PFSK-1 (cell line): ENCODE measurements around the gene RREB1.

Experiments used
- FOXP2 ChIP-seq: optimal IDR thresholded peaks from 2 replicates; pipeline ENCODE3; 2011; ENCODE audit warnings: borderline replicate concordance, control low read depth, inconsistent platforms; ENCODE audit not compliant: insufficient read depth; ENCODE audit errors: extremely low read length, extremely low read depth
- POLR2AphosphoS5 ChIP-seq: IDR thresholded peaks from 2 replicates; pipeline ENCODE4 v1.6.1; 2012; ENCODE audit warnings: low read depth, mild to moderate bottlenecking, control low read depth, low read length, moderate library complexity
- SIN3A ChIP-seq: IDR thresholded peaks from 2 replicates; pipeline ENCODE4 v1.6.1; 2012; ENCODE audit warnings: mild to moderate bottlenecking, low read length, moderate library complexity, borderline replicate concordance; ENCODE audit not compliant: insufficient read depth
- TAF1 ChIP-seq: IDR thresholded peaks from 2 replicates; pipeline ENCODE4 v1.6.1; 2012; ENCODE audit warnings: low read length, control low read depth, borderline replicate concordance; ENCODE audit not compliant: insufficient read depth
- TF ChIP-seq, protein P1 (sequence below), 2 experiments: IDR thresholded peaks; 2 replicates each; pipeline versions ENCODE4 v1.6.1 to v1.8.0; 2011 to 2012; ENCODE audit warnings: low read depth in 2 of 2, low read length in 2 of 2, control low read depth in 1 of 2, inconsistent platforms in 1 of 2, mild to moderate bottlenecking in 1 of 2, moderate library complexity in 1 of 2; ENCODE audit not compliant: insufficient read depth in 1 of 2

RREB1 gene

DNA sequence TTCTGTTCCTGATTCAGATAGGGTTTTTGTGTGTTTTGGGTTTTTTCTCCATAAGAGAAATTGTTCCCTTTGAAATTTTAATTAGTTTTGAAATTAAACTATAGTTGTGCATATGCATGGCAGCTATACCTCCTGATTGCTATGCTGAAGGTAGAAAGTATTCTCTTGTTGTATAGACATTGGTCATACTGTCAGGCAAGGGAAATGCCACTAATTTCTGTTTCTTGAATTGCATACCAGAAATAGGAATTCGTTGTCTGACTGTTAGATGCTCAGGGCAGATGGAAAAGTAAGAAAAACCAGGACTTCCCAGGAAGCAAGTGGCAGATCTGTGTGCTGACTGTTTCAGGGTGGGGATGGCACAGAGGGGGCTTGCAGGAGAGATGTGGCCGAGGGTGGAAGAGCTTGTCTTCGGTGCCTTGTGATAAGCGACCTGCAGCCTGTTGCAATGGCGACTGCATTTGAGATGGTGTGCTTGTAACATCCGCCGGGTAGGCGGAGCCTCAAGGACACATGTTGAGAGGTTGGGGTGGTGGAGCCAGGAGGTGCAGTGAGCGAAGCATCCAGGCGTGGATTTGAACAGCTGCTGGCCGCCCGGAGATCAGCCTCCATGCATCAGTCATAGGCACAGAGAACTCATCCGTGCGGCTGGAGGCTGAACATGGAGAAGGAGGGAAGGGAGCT is 42.8 kb downstream of the RREB1 start:
- no peak for TF ChIP-seq TAF1
- TF ChIP-seq SIN3A: no peak
- TF ChIP-seq POLR2AphosphoS5: no peak
- no peak for TF ChIP-seq FOXP2
- TF ChIP-seq, protein P1, sequence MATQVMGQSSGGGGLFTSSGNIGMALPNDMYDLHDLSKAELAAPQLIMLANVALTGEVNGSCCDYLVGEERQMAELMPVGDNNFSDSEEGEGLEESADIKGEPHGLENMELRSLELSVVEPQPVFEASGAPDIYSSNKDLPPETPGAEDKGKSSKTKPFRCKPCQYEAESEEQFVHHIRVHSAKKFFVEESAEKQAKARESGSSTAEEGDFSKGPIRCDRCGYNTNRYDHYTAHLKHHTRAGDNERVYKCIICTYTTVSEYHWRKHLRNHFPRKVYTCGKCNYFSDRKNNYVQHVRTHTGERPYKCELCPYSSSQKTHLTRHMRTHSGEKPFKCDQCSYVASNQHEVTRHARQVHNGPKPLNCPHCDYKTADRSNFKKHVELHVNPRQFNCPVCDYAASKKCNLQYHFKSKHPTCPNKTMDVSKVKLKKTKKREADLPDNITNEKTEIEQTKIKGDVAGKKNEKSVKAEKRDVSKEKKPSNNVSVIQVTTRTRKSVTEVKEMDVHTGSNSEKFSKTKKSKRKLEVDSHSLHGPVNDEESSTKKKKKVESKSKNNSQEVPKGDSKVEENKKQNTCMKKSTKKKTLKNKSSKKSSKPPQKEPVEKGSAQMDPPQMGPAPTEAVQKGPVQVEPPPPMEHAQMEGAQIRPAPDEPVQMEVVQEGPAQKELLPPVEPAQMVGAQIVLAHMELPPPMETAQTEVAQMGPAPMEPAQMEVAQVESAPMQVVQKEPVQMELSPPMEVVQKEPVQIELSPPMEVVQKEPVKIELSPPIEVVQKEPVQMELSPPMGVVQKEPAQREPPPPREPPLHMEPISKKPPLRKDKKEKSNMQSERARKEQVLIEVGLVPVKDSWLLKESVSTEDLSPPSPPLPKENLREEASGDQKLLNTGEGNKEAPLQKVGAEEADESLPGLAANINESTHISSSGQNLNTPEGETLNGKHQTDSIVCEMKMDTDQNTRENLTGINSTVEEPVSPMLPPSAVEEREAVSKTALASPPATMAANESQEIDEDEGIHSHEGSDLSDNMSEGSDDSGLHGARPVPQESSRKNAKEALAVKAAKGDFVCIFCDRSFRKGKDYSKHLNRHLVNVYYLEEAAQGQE (IDR thresholded peaks at IDR 0.05; ENCODE audit: insufficient read depth in 1 of 2, low read depth in 2 of 2, low read length in 2 of 2): no peak

DNA sequence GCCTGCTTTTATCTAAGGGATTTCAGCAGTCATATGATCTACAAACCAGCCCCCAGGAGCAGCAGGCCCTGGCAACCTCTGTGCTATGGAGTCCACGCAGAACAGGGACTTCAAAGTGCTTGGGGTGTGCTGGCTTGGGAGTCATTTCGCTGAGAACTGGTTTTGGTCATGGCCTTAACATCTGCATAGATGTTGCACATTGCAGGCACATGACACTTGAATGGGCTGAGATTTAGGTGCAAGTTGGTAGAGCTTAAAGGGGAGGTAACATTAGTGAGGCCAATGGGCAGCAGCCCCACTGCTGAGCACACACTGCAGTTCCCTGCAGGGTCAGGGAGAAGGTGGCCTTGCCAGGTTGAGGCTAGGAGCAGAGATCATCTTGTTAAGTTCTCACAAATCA is 43.6 kb downstream of the RREB1 start:
- TF ChIP-seq, protein P1 (IDR thresholded peaks at IDR 0.05; ENCODE audit: insufficient read depth in 1 of 2, low read depth in 2 of 2, low read length in 2 of 2): no peak
- TF ChIP-seq TAF1 (no peak), POLR2AphosphoS5 (no peak), SIN3A (no peak), FOXP2 (no peak)

DNA sequence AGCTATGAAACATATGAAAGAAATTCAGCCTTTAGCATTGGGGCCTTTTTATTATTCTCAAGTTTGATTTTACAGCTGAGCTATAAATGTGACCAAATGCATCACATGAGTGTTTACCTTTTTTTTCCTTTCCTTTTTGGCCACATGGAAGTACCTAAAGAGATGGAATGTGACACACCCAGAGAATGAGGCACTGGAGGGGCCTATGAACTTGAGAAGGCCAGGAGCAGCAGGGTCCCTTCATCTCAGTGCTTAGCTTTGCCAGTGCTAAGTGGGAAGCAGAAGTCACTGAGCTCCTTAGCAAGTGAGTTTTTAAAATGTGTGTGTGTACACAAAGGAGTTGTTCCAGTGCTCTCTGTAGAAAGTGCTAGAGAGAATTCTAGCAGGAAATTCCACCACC is 44.7 kb downstream of the RREB1 start:
- TF ChIP-seq POLR2AphosphoS5 (no peak), SIN3A (no peak), FOXP2 (no peak), TAF1 (no peak)
- TF ChIP-seq, protein P1 (IDR thresholded peaks at IDR 0.05; ENCODE audit: insufficient read depth in 1 of 2, low read depth in 2 of 2, low read length in 2 of 2): no peak

DNA sequence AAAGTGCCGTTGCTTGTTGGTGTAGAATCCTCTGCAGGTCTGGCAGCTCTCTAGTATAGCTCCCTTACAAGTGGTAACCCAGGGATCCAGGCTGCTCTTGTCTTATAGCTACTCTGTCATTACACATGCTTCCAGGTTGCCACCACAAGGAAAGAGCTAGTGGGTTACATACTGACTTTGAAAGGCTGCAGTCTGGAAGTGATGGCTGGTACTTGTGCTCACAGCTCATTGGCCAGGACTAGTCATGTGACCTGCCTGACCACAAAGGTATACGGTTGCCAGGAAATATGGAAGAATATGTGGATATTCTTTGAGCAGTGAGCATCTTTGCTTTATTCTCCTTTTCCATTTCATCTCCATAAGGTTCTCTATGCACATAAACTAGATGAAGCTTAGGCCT is 46.0 kb downstream of the RREB1 start:
- TF ChIP-seq TAF1: no peak
- no peak for TF ChIP-seq SIN3A
- no peak for TF ChIP-seq FOXP2
- TF ChIP-seq, protein P1 (IDR thresholded peaks at IDR 0.05; ENCODE audit: insufficient read depth in 1 of 2, low read depth in 2 of 2, low read length in 2 of 2): no peak
- no peak for TF ChIP-seq POLR2AphosphoS5
